Measurements from ENCODE around the gene ZNF292. TPM values are rescaled to one million over a fixed set of nuclear protein-coding genes. Genes with fewer than 3 reads are reported as not detected.

ZNF292 gene
- total and polyA plus RNA-seq, 2 donors (not counting 1 experiment from before 2014, with no cell fraction given): 10.1 to 84.1 TPM

- DNase-seq (no peak), ATAC-seq (ENCODE audit: low read depth) (no peak)
- Histone ChIP-seq H3K79me2 (ENCODE audit: control insufficient read depth, insufficient read depth, low read length) (no peaks in the 10 kb centered on the region), H3K4me3 (ENCODE audit: control extremely low read depth in 1 of 5, extremely low read depth in 1 of 5, insufficient read depth in 1 of 5, low read depth in 2 of 5, low read length in 4 of 5) (no peak overlapping the region), H3K4me1 (ENCODE audit: control insufficient read depth in 2 of 2, insufficient read depth in 2 of 2, low read length in 2 of 2) (no peaks in the 10 kb centered on the region), H3K36me3 (replicated peaks in 1 of 2; ENCODE audit: control extremely low read depth in 1 of 2, control insufficient read depth in 1 of 2, extremely low read depth in 1 of 2, insufficient read depth in 2 of 2, low read length in 1 of 2) (no peaks in the 10 kb centered on the region), H3K27ac (ENCODE audit: low read length in 2 of 2) (no peak overlapping the region), H3K9me3 (ENCODE audit: control extremely low read depth in 1 of 3, control insufficient read depth in 2 of 3, insufficient read depth in 1 of 3, low read length in 2 of 3) (no peaks in the 10 kb centered on the region), H3K27me3 (replicated peaks in 1 of 4; ENCODE audit: control extremely low read depth in 1 of 4, control insufficient read depth in 3 of 4, insufficient read depth in 4 of 4, low read length in 3 of 4) (no peaks in the 10 kb centered on the region), H2AFZ (ENCODE audit: insufficient read depth, low read depth, low read length, poor library complexity, severe bottlenecking) (no peak overlapping the region), H3K4me2 (replicated peaks; ENCODE audit: low read depth, low read length, poor library complexity, severe bottlenecking) (no peak overlapping the region), H4K20me1 (ENCODE audit: control insufficient read depth, insufficient read depth, low read length, poor library complexity, severe bottlenecking) (no peaks in the 10 kb centered on the region), H3K9ac (ENCODE audit: low read length) (no peak overlapping the region)
- Mint-ChIP-seq H3K4me3 (no peak overlapping the region), H3K27ac (no peak overlapping the region), H3K9me3 (ENCODE audit: insufficient read depth) (no peaks in the 10 kb centered on the region), H3K27me3 (peaks cover 38% of the 10 kb centered on the region), H3K4me1 (no peaks in the 10 kb centered on the region)
- intact Hi-C loops (cut with micrococcal nuclease): no loop called here
- POLR2A ChIA-PET: no interaction called here
- no CpG with 5 or more reads among the region's 2 CpGs for WGBS (ENCODE audit: insufficient coverage)
- CTCF ChIA-PET: no interaction called here
- TF ChIP-seq CTCF (IDR thresholded peaks at IDR 0.05) (no peak), EZH2 (IDR thresholded peaks at IDR 0.05; ENCODE audit: borderline replicate concordance, insufficient read depth, low read depth, low read length, poor library complexity, severe bottlenecking) (no peak)
These were observed 131.9 kb downstream of the ZNF292 start for GRCh38 chr6:87287251-87287650.

- Mint-ChIP-seq H3K4me1 (no peaks in the 10 kb centered on the region), H3K27ac (no peak overlapping the region), H3K4me3 (no peak overlapping the region), H3K9me3 (ENCODE audit: insufficient read depth) (no peaks in the 10 kb centered on the region), H3K27me3 (peaks cover 49% of the 10 kb centered on the region)
- intact Hi-C loops (cut with micrococcal nuclease): no loop called here
- Histone ChIP-seq H3K36me3 (replicated peaks in 1 of 2; ENCODE audit: control extremely low read depth in 1 of 2, control insufficient read depth in 1 of 2, extremely low read depth in 1 of 2, insufficient read depth in 2 of 2, low read length in 1 of 2) (no peaks in the 10 kb centered on the region), H4K20me1 (ENCODE audit: control insufficient read depth, insufficient read depth, low read length, poor library complexity, severe bottlenecking) (no peaks in the 10 kb centered on the region), H3K9ac (ENCODE audit: low read length) (no peak overlapping the region), H2AFZ (ENCODE audit: insufficient read depth, low read depth, low read length, poor library complexity, severe bottlenecking) (no peak overlapping the region), H3K4me1 (ENCODE audit: control insufficient read depth in 2 of 2, insufficient read depth in 2 of 2, low read length in 2 of 2) (no peaks in the 10 kb centered on the region), H3K79me2 (ENCODE audit: control insufficient read depth, insufficient read depth, low read length) (no peaks in the 10 kb centered on the region), H3K4me2 (replicated peaks; ENCODE audit: low read depth, low read length, poor library complexity, severe bottlenecking) (no peak overlapping the region), H3K27ac (ENCODE audit: low read length in 2 of 2) (no peak overlapping the region), H3K27me3 (replicated peaks in 1 of 4; ENCODE audit: control extremely low read depth in 1 of 4, control insufficient read depth in 3 of 4, insufficient read depth in 4 of 4, low read length in 3 of 4) (no peaks in the 10 kb centered on the region), H3K9me3 (ENCODE audit: control extremely low read depth in 1 of 3, control insufficient read depth in 2 of 3, insufficient read depth in 1 of 3, low read length in 2 of 3) (no peaks in the 10 kb centered on the region), H3K4me3 (ENCODE audit: control extremely low read depth in 1 of 5, extremely low read depth in 1 of 5, insufficient read depth in 1 of 5, low read depth in 2 of 5, low read length in 4 of 5) (no peak overlapping the region)
- ATAC-seq (ENCODE audit: low read depth) (no peak), DNase-seq (no peak)
- ChIA-PET POLR2A (no interaction called here), CTCF (no interaction called here)
- TF ChIP-seq EZH2 (IDR thresholded peaks at IDR 0.05; ENCODE audit: borderline replicate concordance, insufficient read depth, low read depth, low read length, poor library complexity, severe bottlenecking) (no peak), CTCF (IDR thresholded peaks at IDR 0.05) (no peak)
- WGBS (ENCODE audit: insufficient coverage): 96% methylated on average over 3 of the region's 3 CpGs
These were observed 134.2 kb downstream of the ZNF292 start for GRCh38 chr6:87289571-87289970.

All from B cell (primary cell).